ENCODE data around the gene DNAJA3. TPM values are rescaled to one million over a fixed set of nuclear protein-coding genes. Genes with fewer than 3 reads are reported as not detected.

Gene DNAJA3
- total RNA-seq, 6 experiments from 2014 or later, result 36.4 to 110 (median 49.0) TPM

- Histone ChIP-seq H3K27me3 (no peaks in the 10 kb centered on the region), H3K27ac (no peak overlapping the region), H3K4me3 (peak overlapping the region in 1 of 3 donors; percentile 6), H3K4me1 (peaks cover 0 to 4% (median 2%) of the 10 kb centered on the region in 4 donors), H3K36me3 (no peaks in the 10 kb centered on the region), H3K9me3 (no peaks in the 10 kb centered on the region)
- WGBS (ENCODE audit: insufficient coverage, low coverage, low lambda C conversion rate, missing lambda C conversion rate), result 70% methylated on average over 5 of the region's 7 CpGs
- TF ChIP-seq CTCF (IDR thresholded peaks at IDR 0.05) (no peak), POLR2A (IDR thresholded peaks at IDR 0.05) (no peak)
- intact Hi-C loops (cut with DNase I), result no loop called here
- no peak for ATAC-seq
- no peak for DNase-seq
These were observed 11.3 kb upstream of the DNAJA3 start for GRCh38 chr16:4414187-4414917.

- Histone ChIP-seq H3K4me1 (peaks cover 0 to 4% (median 2%) of the 10 kb centered on the region in 4 donors), H3K4me3 (peak overlapping the region; percentile 85 to 99 (median 91)), H3K27ac (peak overlapping the region; percentile 62 to 92 (median 75)), H3K36me3 (no peaks in the 10 kb centered on the region), H3K9me3 (no peaks in the 10 kb centered on the region), H3K27me3 (no peaks in the 10 kb centered on the region)
- ATAC-seq (peak; percentile 28 to 41 (median 30)), DNase-seq (peak; percentile 71 to 78 (median 73))
- peak in 1 of 4 donors; percentile 6 for TF ChIP-seq CTCF (IDR thresholded peaks at IDR 0.05)
- TF ChIP-seq POLR2A (IDR thresholded peaks at IDR 0.05), result no peak
- WGBS (ENCODE audit: insufficient coverage, low coverage, low lambda C conversion rate, missing lambda C conversion rate), result 3% methylated on average over 13 of the region's 44 CpGs
- intact Hi-C loops (cut with DNase I), result no loop called here
These were observed 10.0 kb upstream of the DNAJA3 start for GRCh38 chr16:4415538-4416199.

GRCh38 chr16:4416200-4417032 lies 9.3 kb upstream of the DNAJA3 start, which contains the start of gene CORO7:
Gene CORO7 (minus strand): TSS chr16:4416596. CDS start chr16:4416518, 78 bp downstream.
- Histone ChIP-seq H3K4me3 (peak within 1 kb of the TSS; percentile 85 to 99 (median 91)), H3K27ac (peak within 1 kb of the TSS; percentile 62 to 92 (median 75)), H3K9me3 (no peaks in the 10 kb centered on the region), H3K36me3 (no peaks in the 10 kb centered on the region), H3K27me3 (no peaks in the 10 kb centered on the region), H3K4me1 (peaks cover 0 to 4% (median 2%) of the 10 kb centered on the region in 4 donors)
- WGBS (ENCODE audit: insufficient coverage, low coverage, low lambda C conversion rate, missing lambda C conversion rate), result 1% methylated on average over 24 of the region's 92 CpGs
- TF ChIP-seq POLR2A (IDR thresholded peaks at IDR 0.05), result peak; percentile 85
- TF ChIP-seq CTCF (IDR thresholded peaks at IDR 0.05), result no peak
- ATAC-seq (peak; percentile 95 to 98 (median 96)), DNase-seq (peak; percentile 98 to 99 (median 99))
- intact Hi-C loops (cut with DNase I), result no loop called here

GRCh38 chr16:4419402-4419959 lies 6.2 kb upstream of the DNAJA3 start:
- peak in 1 of 3 donors; percentile 22 for DNase-seq
- no peak for TF ChIP-seq CTCF (IDR thresholded peaks at IDR 0.05)
- no peak for TF ChIP-seq POLR2A (IDR thresholded peaks at IDR 0.05)
- Histone ChIP-seq H3K9me3 (no peaks in the 10 kb centered on the region), H3K27ac (no peak overlapping the region), H3K27me3 (no peaks in the 10 kb centered on the region), H3K36me3 (no peaks in the 10 kb centered on the region), H3K4me1 (peaks cover 0 to 4% (median 2%) of the 10 kb centered on the region in 4 donors), H3K4me3 (no peak overlapping the region)
- intact Hi-C loops (cut with DNase I), result no loop called here
- no peak for ATAC-seq
- WGBS (ENCODE audit: insufficient coverage, low coverage, low lambda C conversion rate, missing lambda C conversion rate), result 69% methylated on average over 4 of the region's 7 CpGs

All from right lobe of liver (tissue), 6 donors.